Measurements from ENCODE around the gene OR5K1. TPM values are rescaled to one million over a fixed set of nuclear protein-coding genes. Genes with fewer than 3 reads are reported as not detected.

Gene OR5K1
- not detected for total RNA-seq

DNA sequence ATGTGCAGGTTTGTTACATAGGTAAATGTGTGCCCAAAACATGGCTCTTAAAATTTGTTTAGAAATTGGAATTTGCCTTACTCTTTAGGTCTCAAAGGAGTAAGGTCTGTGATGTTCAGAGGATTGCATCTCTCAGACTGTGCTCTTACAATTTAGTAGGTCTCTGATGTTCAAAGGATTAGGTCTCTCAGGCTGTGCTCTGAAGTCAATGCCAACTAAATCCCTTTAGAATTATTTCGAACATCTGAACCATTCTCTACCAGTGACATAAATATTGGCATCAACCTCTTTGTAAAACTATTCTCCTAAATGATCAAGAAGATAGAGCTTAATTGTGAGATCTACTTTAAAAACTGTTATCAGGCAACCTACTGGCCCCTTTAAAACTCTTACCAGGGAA is at the start of gene OR5K1:
Gene OR5K1 (plus strand): TSS at position 301 of the 400 bp plus-strand sequence. CDS start 6,376 bp downstream, outside the sequence.
- intact Hi-C loops (cut with DNase I; ENCODE audit: low total_unique reads) (no loop called here), in situ Hi-C loops (cut with MboI; ENCODE audit: low pct_ligation_motif_present in 1 of 4, low pct_unique_long_range_greater_than_20kb in 1 of 4, low sequenced_read_pairs in 3 of 4) (no loop called here)
- no peak for TF ChIP-seq POLR2A (IDR thresholded peaks at IDR 0.05)
- no peak for TF ChIP-seq POLR2AphosphoS5 (IDR thresholded peaks at IDR 0.05)
- TF ChIP-seq, protein P1, sequence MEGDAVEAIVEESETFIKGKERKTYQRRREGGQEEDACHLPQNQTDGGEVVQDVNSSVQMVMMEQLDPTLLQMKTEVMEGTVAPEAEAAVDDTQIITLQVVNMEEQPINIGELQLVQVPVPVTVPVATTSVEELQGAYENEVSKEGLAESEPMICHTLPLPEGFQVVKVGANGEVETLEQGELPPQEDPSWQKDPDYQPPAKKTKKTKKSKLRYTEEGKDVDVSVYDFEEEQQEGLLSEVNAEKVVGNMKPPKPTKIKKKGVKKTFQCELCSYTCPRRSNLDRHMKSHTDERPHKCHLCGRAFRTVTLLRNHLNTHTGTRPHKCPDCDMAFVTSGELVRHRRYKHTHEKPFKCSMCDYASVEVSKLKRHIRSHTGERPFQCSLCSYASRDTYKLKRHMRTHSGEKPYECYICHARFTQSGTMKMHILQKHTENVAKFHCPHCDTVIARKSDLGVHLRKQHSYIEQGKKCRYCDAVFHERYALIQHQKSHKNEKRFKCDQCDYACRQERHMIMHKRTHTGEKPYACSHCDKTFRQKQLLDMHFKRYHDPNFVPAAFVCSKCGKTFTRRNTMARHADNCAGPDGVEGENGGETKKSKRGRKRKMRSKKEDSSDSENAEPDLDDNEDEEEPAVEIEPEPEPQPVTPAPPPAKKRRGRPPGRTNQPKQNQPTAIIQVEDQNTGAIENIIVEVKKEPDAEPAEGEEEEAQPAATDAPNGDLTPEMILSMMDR (IDR thresholded peaks at IDR 0.05) = no peak
- no peak for TF ChIP-seq EP300 (IDR thresholded peaks at IDR 0.05; ENCODE audit: low read depth)
- H3K4me3 ChIP-seq = no peak within 1 kb of the TSS
- H3K27ac ChIP-seq = no peak within 1 kb of the TSS
- H3K27me3 ChIP-seq = no peaks in the 10 kb centered on the region
- H3K4me1 ChIP-seq = no peaks in the 10 kb centered on the region
- no peaks in the 10 kb centered on the region for H3K36me3 ChIP-seq
- 55 to 81% methylated on average over 1 of the region's 1 CpG for WGBS, 2 donors (ENCODE audit: low coverage in 1 of 2)
- H3K9me3 ChIP-seq = peaks cover 5% of the 10 kb centered on the region in 2 donors
- no peak for DNase-seq

DNA sequence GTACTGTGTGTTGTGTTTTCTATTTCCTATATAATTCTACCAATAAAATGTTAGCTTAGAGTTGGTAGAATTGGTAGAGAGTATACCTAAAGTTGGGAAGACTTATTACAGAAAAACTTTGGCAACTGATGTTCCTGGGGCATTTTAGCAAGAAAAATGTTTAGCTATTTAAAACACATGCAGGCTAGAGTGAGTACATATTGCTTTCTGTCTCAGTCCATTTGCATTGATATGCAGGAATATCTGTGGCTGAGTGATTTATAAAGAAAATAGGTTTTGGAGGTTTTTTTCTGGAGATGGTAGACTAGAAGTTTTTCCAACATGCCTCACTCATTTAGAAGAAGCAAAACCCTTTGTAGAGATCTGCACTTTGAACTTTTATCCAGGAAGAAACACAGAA is 30.4 kb upstream of the OR5K1 start:
- Histone ChIP-seq H3K27me3 (no peaks in the 10 kb centered on the region), H3K9me3 (peaks cover 0 to 12% of the 10 kb centered on the region in 2 donors), H3K36me3 (no peaks in the 10 kb centered on the region), H3K4me1 (no peaks in the 10 kb centered on the region), H3K4me3 (no peak overlapping the region), H3K27ac (no peak overlapping the region)
- intact Hi-C loops (cut with DNase I; ENCODE audit: low total_unique reads) = no loop called here
- DNase-seq = no peak
- TF ChIP-seq POLR2AphosphoS5 (IDR thresholded peaks at IDR 0.05) (no peak), EP300 (IDR thresholded peaks at IDR 0.05; ENCODE audit: low read depth) (no peak), POLR2A (IDR thresholded peaks at IDR 0.05) (no peak)
- TF ChIP-seq, protein P1 (IDR thresholded peaks at IDR 0.05) = no peak
- in situ Hi-C loops (cut with MboI; ENCODE audit: low pct_ligation_motif_present in 1 of 4, low pct_unique_long_range_greater_than_20kb in 1 of 4, low sequenced_read_pairs in 3 of 4) = no loop called here

GRCh38 chr3:98433764-98434163 is 29.2 kb upstream of the OR5K1 start:
- H3K9me3 ChIP-seq = peaks cover 0 to 12% of the 10 kb centered on the region in 2 donors
- no peaks in the 10 kb centered on the region for H3K27me3 ChIP-seq
- H3K4me3 ChIP-seq = no peak overlapping the region
- intact Hi-C loops (cut with DNase I; ENCODE audit: low total_unique reads) (no loop called here), in situ Hi-C loops (cut with MboI; ENCODE audit: low pct_ligation_motif_present in 1 of 4, low pct_unique_long_range_greater_than_20kb in 1 of 4, low sequenced_read_pairs in 3 of 4) (no loop called here)
- H3K36me3 ChIP-seq = no peaks in the 10 kb centered on the region
- 0 to 31% methylated on average over 1 to 2 of the region's 2 CpGs for WGBS, 2 donors (ENCODE audit: low coverage in 1 of 2)
- no peak overlapping the region for H3K27ac ChIP-seq
- no peak for TF ChIP-seq POLR2AphosphoS5 (IDR thresholded peaks at IDR 0.05)
- TF ChIP-seq, protein P1 (IDR thresholded peaks at IDR 0.05) = no peak
- no peak for TF ChIP-seq EP300 (IDR thresholded peaks at IDR 0.05; ENCODE audit: low read depth)
- no peaks in the 10 kb centered on the region for H3K4me1 ChIP-seq
- no peak for DNase-seq

DNA sequence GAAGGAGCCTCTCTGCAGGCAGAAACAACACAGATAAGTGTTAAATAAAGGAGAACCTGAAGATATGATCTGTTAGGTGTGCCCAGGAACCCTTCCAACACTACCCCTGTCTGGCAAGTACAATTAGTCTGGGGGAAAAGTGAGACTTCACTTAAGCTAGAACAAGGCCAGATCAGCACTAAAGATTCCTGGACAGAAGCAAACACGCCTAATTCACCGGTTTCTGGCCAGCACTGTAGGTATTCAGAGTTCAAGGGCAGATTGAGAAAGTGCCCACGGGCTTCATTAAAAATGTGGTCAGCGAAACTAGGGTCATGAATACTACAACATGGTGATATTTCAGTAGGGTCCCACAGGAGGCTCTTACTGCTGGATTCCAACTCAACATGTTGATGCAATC is 28.6 kb upstream of the OR5K1 start:
- Histone ChIP-seq H3K4me1 (no peaks in the 10 kb centered on the region), H3K27me3 (no peaks in the 10 kb centered on the region), H3K9me3 (peaks cover 0 to 10% of the 10 kb centered on the region in 2 donors), H3K27ac (no peak overlapping the region), H3K36me3 (no peaks in the 10 kb centered on the region), H3K4me3 (no peak overlapping the region)
- intact Hi-C loops (cut with DNase I; ENCODE audit: low total_unique reads) (no loop called here), in situ Hi-C loops (cut with MboI; ENCODE audit: low pct_ligation_motif_present in 1 of 4, low pct_unique_long_range_greater_than_20kb in 1 of 4, low sequenced_read_pairs in 3 of 4) (no loop called here)
- TF ChIP-seq EP300 (IDR thresholded peaks at IDR 0.05; ENCODE audit: low read depth) (no peak), POLR2A (IDR thresholded peaks at IDR 0.05) (no peak), POLR2AphosphoS5 (IDR thresholded peaks at IDR 0.05) (no peak)
- TF ChIP-seq, protein P1 (IDR thresholded peaks at IDR 0.05) = no peak
- 78 to 82% methylated on average over 4 of the region's 4 CpGs for WGBS, 2 donors (ENCODE audit: low coverage in 1 of 2)
- no peak for DNase-seq
